ENCODE results near the gene CBFA2T3.

- TF ChIP-seq CTCF (IDR thresholded peaks at IDR 0.05) = no peak
- TF ChIP-seq POLR2A (IDR thresholded peaks at IDR 0.05) = no peak
- no peak for TF ChIP-seq EP300 (IDR thresholded peaks at IDR 0.05)
Measured at GRCh38 chr16:88904676-88905365, 72.2 kb downstream of the CBFA2T3 start.

Measured in tibial nerve (tissue), 4 donors.